Measurements from ENCODE around the gene GET3. TPM values are rescaled to one million over a fixed set of nuclear protein-coding genes. Genes with fewer than 3 reads are reported as not detected.

Gene GET3
- polyA plus RNA-seq, 3 donors, result 97.5 to 122 (median 108) TPM

GRCh38 chr19:12786952-12787351 is 49.7 kb downstream of the GET3 start:
- peak overlapping the region; percentile 55 to 65 for H3K4me3 Mint-ChIP-seq
- intact Hi-C loops (cut with micrococcal nuclease), result loop anchor here (10.0 kb wide), 1 partner anchor 1058 kb away; no protein-coding TSS in a partner anchor
- H3K4me1 Mint-ChIP-seq, result peaks cover 31% of the 10 kb centered on the region
- Histone ChIP-seq H3K27ac (ENCODE audit: low read depth in 1 of 2, low read length in 2 of 2) (peak overlapping the region; percentile 95 to 100), H3K4me3 (replicated peaks in 1 of 3; ENCODE audit: low read depth in 2 of 3, low read length in 3 of 3) (peak overlapping the region in 2 of 3 experiments; percentile 23 to 100), H3K79me2 (ENCODE audit: insufficient read depth, low read length) (peaks cover 50% of the 10 kb centered on the region), H3K4me1 (ENCODE audit: control insufficient read depth in 1 of 2, insufficient read depth in 2 of 2, low read length in 2 of 2) (peaks cover 76 to 80% of the 10 kb centered on the region in 2 donors), H3K9ac (ENCODE audit: insufficient read depth, low read length, poor library complexity, severe bottlenecking) (peak overlapping the region; percentile 94), H3K36me3 (replicated peaks in 1 of 2; ENCODE audit: control insufficient read depth in 1 of 2, insufficient read depth in 2 of 2, low read length in 2 of 2) (no peaks in the 10 kb centered on the region), H3K27me3 (ENCODE audit: control insufficient read depth in 2 of 2, insufficient read depth in 2 of 2, low read length in 2 of 2) (no peaks in the 10 kb centered on the region), H2AFZ (ENCODE audit: insufficient read depth, low read depth, low read length, poor library complexity, severe bottlenecking) (no peak overlapping the region), H4K20me1 (ENCODE audit: insufficient read depth, low read length) (peaks cover 6% of the 10 kb centered on the region), H3K4me2 (replicated peaks; ENCODE audit: extremely low read depth, low read length, poor library complexity, severe bottlenecking) (peak overlapping the region; percentile 76), H3K9me3 (replicated peaks in 1 of 2; ENCODE audit: control insufficient read depth in 1 of 2, insufficient read depth in 1 of 2, low read length in 2 of 2) (no peaks in the 10 kb centered on the region)
- H3K36me3 Mint-ChIP-seq, result peaks cover 0 to 2% of the 10 kb centered on the region in 2 donors
- H3K27me3 Mint-ChIP-seq (ENCODE audit: low read depth in 3 of 3), result peaks cover 0 to 1% (median 0%) of the 10 kb centered on the region in 3 donors
- TF ChIP-seq, protein P1, sequence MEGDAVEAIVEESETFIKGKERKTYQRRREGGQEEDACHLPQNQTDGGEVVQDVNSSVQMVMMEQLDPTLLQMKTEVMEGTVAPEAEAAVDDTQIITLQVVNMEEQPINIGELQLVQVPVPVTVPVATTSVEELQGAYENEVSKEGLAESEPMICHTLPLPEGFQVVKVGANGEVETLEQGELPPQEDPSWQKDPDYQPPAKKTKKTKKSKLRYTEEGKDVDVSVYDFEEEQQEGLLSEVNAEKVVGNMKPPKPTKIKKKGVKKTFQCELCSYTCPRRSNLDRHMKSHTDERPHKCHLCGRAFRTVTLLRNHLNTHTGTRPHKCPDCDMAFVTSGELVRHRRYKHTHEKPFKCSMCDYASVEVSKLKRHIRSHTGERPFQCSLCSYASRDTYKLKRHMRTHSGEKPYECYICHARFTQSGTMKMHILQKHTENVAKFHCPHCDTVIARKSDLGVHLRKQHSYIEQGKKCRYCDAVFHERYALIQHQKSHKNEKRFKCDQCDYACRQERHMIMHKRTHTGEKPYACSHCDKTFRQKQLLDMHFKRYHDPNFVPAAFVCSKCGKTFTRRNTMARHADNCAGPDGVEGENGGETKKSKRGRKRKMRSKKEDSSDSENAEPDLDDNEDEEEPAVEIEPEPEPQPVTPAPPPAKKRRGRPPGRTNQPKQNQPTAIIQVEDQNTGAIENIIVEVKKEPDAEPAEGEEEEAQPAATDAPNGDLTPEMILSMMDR (IDR thresholded peaks at IDR 0.05), result no peak
- DNase-seq, result peak in 1 of 3 donors; percentile 31
- H3K27ac Mint-ChIP-seq, result peak overlapping the region in 1 of 7 donors; percentile 100
- H3K9me3 Mint-ChIP-seq, result peaks cover 0 to 5% (median 0%) of the 10 kb centered on the region in 7 donors
- 100% methylated on average over 1 of the region's 3 CpGs for WGBS (ENCODE audit: insufficient coverage)

DNA sequence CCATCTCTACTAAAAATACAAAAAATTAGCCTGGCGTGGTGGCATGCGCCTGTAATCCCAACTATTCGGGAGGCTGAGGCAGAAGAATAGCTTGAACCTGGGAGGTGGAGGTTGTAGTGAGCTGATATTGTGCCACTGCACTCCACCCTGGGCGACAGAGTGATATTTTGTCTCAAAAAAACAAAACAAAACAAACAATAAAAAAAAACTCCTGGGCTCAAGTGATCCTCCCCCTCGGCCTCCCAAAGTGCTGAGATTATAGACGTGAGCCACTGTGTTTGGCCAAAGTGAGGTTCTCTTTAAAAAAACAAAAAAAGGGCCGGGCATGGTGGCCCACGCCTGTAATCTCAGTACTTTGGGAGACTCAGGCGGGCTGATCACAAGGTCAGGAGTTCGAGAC is 50.2 kb downstream of the GET3 start:
- intact Hi-C loops (cut with micrococcal nuclease), result loop anchor here (10.0 kb wide), 1 partner anchor 1057 kb away; no protein-coding TSS in a partner anchor
- peaks cover 0 to 5% (median 0%) of the 10 kb centered on the region in 7 donors for H3K9me3 Mint-ChIP-seq
- Histone ChIP-seq H3K9ac (ENCODE audit: insufficient read depth, low read length, poor library complexity, severe bottlenecking) (peak overlapping the region; percentile 94), H4K20me1 (ENCODE audit: insufficient read depth, low read length) (peaks cover 11% of the 10 kb centered on the region), H3K9me3 (replicated peaks in 1 of 2; ENCODE audit: control insufficient read depth in 1 of 2, insufficient read depth in 1 of 2, low read length in 2 of 2) (no peaks in the 10 kb centered on the region), H3K4me3 (replicated peaks in 1 of 3; ENCODE audit: low read depth in 2 of 3, low read length in 3 of 3) (peak overlapping the region in 1 of 3 experiments; percentile 100), H3K27me3 (ENCODE audit: control insufficient read depth in 2 of 2, insufficient read depth in 2 of 2, low read length in 2 of 2) (no peaks in the 10 kb centered on the region), H2AFZ (ENCODE audit: insufficient read depth, low read depth, low read length, poor library complexity, severe bottlenecking) (no peak overlapping the region), H3K4me2 (replicated peaks; ENCODE audit: extremely low read depth, low read length, poor library complexity, severe bottlenecking) (peak overlapping the region; percentile 99), H3K27ac (ENCODE audit: low read depth in 1 of 2, low read length in 2 of 2) (peak overlapping the region; percentile 95 to 100), H3K4me1 (ENCODE audit: control insufficient read depth in 1 of 2, insufficient read depth in 2 of 2, low read length in 2 of 2) (peaks cover 73 to 75% of the 10 kb centered on the region in 2 donors), H3K79me2 (ENCODE audit: insufficient read depth, low read length) (peaks cover 55% of the 10 kb centered on the region), H3K36me3 (replicated peaks in 1 of 2; ENCODE audit: control insufficient read depth in 1 of 2, insufficient read depth in 2 of 2, low read length in 2 of 2) (no peaks in the 10 kb centered on the region)
- H3K4me3 Mint-ChIP-seq, result peak overlapping the region; percentile 55 to 95
- peak overlapping the region in 1 of 7 donors; percentile 100 for H3K27ac Mint-ChIP-seq
- TF ChIP-seq, protein P1 (IDR thresholded peaks at IDR 0.05), result no peak
- peaks cover 28% of the 10 kb centered on the region for H3K4me1 Mint-ChIP-seq
- H3K36me3 Mint-ChIP-seq, result peaks cover 0 to 2% of the 10 kb centered on the region in 2 donors
- H3K27me3 Mint-ChIP-seq (ENCODE audit: low read depth in 3 of 3), result peaks cover 0 to 1% (median 0%) of the 10 kb centered on the region in 3 donors
- WGBS (ENCODE audit: insufficient coverage), result 91% methylated on average over 6 of the region's 10 CpGs
- no peak for DNase-seq
